GM18502 (cell line): ENCODE results near the gene TPT1.
"Not testable (repeated sequence)": the region's sequence is repeated elsewhere in the genome, so short reads cannot be mapped to it uniquely, and the experiment has no call there.

ENCODE experiments used
- ATAC-seq: cut with Tn5 transposase; IDR thresholded peaks from one replicate; pipeline ENCODE4 v1.9.1; 2021; ENCODE audit warnings: mild to moderate bottlenecking; ENCODE audit not compliant: unreplicated experiment, poor library complexity

Gene TPT1

GRCh38 chr13:45306966-45307365 is 34.0 kb downstream of the TPT1 start:
- ATAC-seq, result no peak

- no peak for ATAC-seq
These were observed 35.9 kb downstream of the TPT1 start for GRCh38 chr13:45305079-45305478.

- ATAC-seq, result no peak
These were observed 37.1 kb downstream of the TPT1 start for GRCh38 chr13:45303866-45304265.

GRCh38 chr13:45303026-45303425 is 38.0 kb downstream of the TPT1 start:
- ATAC-seq, result no peak

GRCh38 chr13:45302507-45302906 is 38.5 kb downstream of the TPT1 start:
- no peak for ATAC-seq

DNA sequence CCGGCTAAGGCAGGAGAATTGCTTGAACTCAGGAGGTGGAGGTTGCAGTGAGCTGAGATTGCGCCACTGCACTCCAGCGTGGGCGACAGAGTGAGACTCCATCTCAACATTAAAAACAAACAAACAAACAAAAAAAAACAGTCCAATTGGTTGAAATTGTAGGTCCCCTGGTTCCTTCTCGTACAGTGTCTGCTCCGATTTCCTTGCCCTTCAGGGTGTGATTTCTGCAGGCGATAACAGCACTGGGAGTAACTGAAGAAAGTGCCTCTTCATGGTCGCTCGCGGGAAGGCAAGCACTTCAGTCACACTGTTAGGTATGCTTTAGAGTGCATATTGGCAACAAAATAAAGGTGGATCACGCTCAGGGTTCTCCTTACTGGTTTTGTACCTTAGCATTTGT is 39.7 kb downstream of the TPT1 start:
- ATAC-seq, result no peak

DNA sequence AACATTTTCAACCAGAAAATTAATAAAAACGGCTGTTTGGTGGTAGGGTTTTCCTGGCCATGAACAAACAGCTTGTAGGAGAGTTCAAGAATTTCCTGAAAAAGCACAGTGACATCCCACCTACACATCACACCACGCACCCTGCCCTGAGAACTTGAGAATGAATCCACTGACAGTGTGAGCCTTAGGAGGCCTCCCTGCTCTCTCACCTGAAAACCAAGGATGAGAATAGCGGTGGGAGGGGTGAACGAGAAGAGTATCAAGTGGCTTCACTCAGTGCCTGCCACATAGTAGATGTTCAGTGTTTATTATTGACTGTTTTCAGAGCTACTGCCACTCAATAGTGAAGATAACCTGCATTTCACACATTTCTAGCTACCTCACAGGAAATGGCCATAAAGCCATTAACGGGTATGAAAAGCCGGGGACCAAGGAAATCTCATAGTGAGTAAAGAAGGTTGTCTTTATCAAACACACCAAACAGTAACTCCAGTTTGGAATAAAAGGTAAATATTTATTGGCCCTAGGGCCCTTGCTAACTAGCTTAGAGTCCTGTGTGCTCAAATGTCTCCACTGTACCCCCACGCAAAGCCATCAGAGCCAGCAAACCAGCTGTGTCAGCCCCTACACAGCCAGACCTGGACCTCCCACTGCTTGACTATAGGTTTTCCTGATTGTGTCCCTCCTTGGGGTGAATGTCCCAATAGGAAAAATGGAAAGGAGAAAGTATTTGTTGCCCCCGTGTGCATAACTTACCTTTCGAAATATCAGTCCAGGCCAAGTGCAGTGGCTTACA is 40.6 kb downstream of the TPT1 start:
- ATAC-seq, result no peak

- ATAC-seq, result no peak
These were observed 41.8 kb downstream of the TPT1 start for GRCh38 chr13:45299194-45299593.

GRCh38 chr13:45298550-45298949 is 42.4 kb downstream of the TPT1 start:
- ATAC-seq, result not testable (repeated sequence)

GRCh38 chr13:45298206-45298505 is 42.8 kb downstream of the TPT1 start:
- ATAC-seq, result no peak

DNA sequence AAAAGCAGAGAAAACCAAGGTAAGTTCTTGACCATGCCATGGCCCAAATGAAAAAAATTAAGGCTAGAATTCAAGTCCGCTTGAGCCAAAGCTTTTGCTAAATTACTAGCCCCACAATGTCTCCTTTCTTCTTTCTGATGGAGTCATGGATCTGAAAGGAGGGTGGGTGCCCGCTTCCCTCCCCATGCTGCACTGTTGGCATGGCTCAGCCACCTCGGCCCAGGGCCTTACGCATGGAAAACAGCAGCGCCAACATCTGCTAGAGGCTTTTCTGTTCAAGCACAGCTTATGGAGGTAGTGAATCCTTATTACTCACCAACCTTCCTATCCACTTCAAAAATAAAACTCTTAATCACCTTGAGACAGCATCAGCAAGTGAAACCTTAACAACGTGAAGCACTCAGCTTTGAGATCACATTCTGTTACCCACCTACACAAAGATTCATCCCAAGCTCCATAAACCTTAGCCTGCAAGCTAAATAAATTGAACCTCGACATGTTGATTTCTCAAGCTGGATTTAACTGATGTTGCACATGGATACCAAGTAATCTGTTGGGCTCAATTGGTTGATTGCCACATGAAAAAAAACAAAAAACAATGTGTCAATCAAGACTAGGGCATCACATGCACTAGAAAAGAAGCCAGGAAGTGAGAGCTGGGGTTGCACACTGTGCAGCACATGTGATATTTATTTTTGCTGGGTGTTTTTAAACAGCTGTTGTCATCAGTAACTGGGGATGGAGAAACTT is 43.4 kb downstream of the TPT1 start:
- no peak for ATAC-seq

GRCh38 chr13:45296259-45296658 is 44.7 kb downstream of the TPT1 start:
- no peak for ATAC-seq

DNA sequence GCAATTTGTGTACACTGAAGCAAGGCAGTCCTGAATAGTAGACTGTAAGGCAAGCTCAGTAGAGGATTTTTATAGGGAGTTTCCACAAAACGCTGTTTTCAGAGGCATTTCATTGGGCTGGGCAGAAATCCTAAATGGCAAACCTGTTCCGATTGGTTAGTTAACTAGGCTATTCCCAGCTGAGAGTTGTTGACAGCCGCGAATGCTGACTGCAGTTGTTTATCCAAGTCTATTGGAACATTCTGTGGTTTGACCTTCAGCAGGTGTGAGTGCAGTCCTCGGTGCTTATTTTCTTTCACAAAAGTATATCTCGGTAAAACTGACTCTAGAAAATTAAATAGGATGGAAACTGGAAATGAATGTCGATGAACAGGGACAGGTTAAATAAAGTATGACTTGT is 45.4 kb downstream of the TPT1 start:
- ATAC-seq, result no peak

DNA sequence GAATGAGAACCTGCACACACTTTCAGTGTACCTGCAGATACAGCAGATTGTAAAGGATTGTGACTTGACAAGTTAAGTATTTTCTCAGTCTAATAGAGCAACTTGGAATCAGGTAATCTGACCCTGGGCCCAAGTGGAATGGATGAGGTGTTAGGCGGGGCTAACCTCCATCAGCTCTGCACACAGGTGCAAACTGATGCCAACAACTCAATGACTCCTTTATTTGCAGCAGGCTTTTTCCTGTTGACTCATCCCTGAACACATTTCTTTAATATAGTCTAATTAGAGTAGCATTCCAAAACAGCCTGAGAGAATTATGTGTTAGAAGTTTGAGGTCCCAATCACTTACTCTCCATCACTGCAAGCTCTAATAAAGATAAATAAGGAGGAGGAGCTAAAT is 48.8 kb downstream of the TPT1 start:
- ATAC-seq, result no peak

DNA sequence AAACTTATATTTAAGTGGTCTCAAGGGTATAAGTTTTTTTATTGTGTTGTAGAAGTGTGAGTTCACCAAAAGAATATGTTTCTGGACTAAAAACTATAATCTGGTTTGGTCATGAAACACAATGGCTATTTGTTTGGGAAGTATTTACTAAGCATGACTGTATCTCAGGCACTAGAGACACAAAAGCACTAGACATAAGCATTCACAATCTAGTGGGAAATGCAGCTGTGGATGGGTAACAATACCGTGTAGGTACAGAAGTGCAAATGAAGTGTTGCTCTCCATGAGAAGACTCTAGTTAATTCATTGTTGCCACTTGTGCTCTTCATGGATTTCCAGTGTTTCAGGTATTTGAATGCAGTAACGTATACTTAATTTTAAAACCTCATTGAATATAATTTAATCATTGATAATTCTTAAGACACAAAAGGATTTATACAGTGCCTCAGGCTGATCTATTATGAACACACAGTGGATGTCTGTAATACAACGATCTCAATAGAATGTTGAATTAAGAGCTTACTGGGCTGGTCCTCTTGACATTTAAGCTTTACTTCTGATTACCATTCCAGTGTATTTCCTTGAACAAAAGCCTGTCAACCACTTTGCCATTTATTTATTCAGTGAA is 50.9 kb downstream of the TPT1 start:
- ATAC-seq, result no peak
